ENCODE data around the gene PLCH1.
A peak's percentile ranks its signal among the peaks of the same experiment; 100 is the strongest.

The PLCH1 gene

GRCh38 chr3:155744626-155745324 is at the start of gene PLCH1:
TSS of gene PLCH1 (minus strand) at chr3:155745071. CDS start at chr3:155704224, 40,847 bp downstream.
- DNase-seq (ENCODE audit: low read depth, low spot score): peak; percentile 56

- no peak for DNase-seq (ENCODE audit: low read depth, low spot score)
Measured at GRCh38 chr3:155792532-155792931, 47.7 kb upstream of the PLCH1 start.

DNA sequence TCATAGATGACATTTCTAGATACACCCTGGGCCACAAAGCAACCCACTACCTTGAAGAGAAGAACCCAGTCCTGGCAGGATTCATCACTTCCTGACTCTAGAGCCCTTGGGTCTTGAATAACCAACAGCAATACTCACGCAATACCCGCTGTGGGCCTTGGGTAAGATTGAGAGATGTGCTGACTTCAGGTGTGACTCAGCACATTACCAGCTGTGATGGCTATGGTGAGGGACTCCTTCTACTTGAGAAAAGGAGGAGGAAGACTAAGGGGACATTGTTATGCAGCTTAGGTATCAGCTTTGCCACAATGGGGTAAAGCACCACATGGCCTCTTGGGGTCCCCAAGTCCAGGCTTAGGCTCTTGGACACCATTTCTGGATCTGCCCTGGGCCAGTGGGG is 46.3 kb upstream of the PLCH1 start:
- DNase-seq (ENCODE audit: low read depth, low spot score): no peak

- DNase-seq (ENCODE audit: low read depth, low spot score): no peak
Measured at GRCh38 chr3:155790272-155790925, 45.5 kb upstream of the PLCH1 start.

DNA sequence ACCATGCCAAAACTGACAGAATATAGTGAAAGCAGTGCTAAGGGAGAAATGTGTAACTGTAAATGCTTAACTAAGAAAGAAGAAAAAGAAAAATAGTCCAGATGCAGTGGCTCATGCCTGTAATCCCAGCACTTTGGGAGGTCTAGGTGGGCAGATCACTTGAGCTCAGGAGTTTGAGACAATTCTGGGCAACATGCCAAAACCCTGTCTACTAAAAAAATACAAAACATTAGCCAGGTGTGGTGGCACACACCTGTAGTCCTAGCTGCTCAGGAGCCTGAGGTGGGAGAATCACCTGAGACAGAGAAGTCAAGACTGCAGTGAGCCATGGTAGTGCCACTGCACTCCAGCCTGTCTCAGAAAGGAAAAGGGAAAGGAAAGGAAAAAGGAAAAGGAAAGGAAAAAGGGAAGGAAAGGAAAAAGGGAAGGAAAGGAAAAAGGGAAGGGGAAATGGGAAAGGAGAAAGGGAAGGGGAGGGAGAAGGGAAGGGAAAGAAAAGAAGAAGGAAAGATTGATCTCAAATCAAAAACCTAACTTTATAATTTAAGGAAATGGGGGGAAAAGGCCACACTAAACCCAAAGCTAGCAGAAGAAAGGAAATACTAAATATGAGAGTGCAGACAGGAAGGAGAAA is 40.9 kb upstream of the PLCH1 start:
- DNase-seq (ENCODE audit: low read depth, low spot score): no peak

DNA sequence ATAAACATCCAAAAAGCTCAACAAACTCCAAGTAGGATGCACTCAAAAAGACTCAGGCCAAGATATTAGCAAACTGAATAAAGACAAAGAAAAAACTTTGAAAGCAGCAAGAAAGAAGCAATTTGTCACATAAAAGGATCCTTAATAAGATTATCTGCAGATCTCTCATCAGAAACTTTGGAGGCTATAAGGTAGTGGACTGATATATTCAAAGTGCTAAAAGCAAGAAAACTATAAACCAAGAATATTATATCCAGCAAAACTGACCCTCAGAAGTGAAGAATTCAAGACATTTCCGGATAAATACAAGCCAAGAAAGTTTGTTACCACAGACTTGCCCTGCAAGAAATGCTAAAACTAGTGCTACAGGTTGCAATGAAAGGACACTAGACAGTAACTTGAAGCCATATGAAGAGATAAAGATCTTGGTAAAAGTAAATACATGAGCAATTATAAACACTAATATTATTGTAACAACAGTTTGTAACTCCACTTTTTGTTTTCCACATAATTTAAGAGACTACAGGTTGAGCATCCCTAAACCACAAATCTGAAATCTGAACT is 37.6 kb upstream of the PLCH1 start:
- no peak for DNase-seq (ENCODE audit: low read depth, low spot score)

- DNase-seq (ENCODE audit: low read depth, low spot score): no peak
Measured at GRCh38 chr3:155780291-155780690, 35.4 kb upstream of the PLCH1 start.

DNA sequence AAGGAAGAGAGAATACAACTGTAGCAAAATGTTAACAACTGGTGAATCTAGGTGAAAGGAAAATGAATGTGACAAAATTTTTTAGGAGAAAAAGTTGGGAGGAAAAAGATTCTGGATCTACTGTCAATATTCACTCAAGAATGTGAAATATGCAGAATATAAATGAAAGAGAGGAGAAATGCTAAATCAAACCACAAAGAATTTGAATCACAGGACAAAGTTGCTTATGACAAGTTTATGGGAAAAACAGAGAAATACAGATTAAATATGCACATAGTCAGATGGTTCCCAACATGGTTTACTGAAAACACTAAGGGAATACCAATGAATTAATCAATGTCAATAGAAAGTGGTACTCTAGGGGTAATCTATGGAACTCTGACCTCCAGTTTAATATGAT is 33.6 kb upstream of the PLCH1 start:
- DNase-seq (ENCODE audit: low read depth, low spot score): no peak

DNA sequence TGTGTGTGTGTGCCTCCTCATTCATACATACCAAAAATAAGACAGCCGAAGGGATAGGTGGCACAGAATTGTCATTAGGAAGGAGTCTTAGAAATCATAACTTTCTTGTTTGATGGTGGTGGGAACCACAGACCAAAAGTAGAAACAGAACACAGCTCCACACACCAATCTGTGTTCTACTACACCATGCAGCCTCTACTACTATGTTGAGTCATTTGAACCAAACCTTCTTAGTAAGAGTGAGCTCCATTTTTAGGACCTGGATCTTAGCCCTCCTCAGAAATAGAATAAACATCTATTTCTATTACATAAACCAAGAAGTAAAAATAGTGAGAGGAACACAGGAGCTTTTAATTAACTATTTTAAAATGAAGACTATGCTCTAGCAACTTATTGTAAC is 27.9 kb upstream of the PLCH1 start:
- no peak for DNase-seq (ENCODE audit: low read depth, low spot score)

- DNase-seq (ENCODE audit: low read depth, low spot score): no peak
Measured at GRCh38 chr3:155771126-155771525, 26.3 kb upstream of the PLCH1 start.

DNA sequence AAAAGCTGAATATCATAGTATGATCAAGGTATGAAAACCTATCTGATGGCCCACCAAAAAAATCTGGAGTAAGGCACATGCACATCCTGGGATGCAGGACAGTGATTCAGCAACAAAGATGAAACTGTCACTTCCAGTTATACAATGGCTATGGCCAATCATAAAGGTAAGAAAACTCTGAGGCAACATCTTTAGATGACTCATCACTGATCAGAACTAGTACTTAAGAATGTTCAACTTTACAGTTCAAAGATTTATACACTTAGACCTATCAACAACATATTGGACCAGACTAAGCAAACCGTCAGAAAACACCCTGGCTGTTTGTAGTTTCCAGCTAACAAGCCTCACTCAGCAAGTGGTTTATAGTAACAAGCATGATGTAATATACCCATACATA is 21.3 kb upstream of the PLCH1 start:
- no peak for DNase-seq (ENCODE audit: low read depth, low spot score)

DNA sequence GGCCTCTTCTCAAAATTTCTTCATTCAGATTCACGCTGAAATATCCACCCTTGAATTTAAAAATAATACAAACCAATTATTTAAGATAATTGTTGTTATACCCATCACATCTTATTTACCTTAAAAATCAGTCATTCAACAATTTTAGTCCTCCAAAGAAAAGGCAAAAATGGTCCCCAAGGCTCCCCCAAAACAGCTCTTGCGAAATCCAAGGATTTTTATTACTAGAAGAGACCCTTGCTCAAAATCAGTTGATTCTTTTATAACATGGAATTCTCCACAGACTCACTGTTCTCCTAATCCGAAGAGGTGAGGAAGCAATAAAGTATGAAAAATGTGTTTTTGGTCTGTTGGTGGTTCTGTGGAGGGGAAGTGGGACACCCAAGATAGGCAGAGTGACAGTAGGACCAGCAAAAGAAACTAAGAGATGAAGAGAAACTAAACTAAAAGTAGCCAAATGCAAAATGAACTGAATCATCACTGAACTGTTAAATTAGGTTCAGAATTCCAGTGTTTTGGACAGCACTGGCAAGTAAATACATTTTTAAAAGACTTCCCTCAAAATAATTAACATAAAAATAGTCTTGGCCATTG is 19.1 kb upstream of the PLCH1 start:
- no peak for DNase-seq (ENCODE audit: low read depth, low spot score)

GRCh38 chr3:155760653-155761052 is 15.8 kb upstream of the PLCH1 start:
- no peak for DNase-seq (ENCODE audit: low read depth, low spot score)

DNA sequence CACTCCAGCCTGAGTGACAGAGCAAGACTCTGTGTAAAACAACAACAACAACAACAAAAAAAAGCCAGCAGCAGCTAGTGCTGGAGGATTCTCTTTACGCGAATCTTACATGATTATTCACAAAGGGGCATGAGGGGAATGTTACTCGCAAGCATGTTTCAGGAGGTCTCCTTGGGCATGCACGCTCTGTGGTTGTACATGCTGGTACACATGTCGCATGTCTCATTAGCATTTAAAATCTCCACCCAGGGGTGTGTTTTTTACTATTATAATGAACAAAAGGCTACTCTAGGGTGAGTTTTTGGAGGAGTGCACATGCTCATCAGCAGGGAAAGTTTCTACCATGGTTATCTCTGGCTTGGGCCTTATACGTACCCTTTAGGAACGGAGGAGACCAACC is 12.7 kb upstream of the PLCH1 start:
- no peak for DNase-seq (ENCODE audit: low read depth, low spot score)

DNA sequence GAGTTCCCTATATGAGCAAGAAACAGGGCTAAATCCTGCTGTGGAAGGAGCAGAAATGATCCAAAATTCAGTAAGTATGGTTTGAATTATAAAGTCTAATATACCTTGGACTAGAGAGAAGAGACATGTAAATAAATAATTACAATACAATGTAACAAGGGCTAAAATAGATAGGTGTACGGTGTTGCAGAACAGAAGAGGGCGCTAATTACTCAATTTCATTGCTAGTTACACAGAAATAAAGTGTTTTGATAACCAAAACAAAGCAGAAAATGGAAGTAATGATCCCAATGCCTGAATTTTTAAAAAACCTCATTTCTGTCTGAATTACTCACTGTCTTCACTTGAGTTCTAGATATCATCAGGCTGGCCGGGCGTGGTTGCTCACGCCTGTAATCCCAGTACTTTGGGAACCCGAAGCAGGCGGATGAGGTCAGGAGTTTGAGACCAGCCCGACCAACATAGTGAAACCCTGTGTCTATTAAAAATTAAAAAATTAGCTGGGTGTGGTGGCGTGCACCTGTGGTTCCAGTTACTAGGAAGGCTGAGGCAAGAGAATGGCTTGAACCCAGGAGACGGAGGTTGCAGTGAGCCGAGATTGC is 8.3 kb upstream of the PLCH1 start:
- DNase-seq (ENCODE audit: low read depth, low spot score): no peak

DNA sequence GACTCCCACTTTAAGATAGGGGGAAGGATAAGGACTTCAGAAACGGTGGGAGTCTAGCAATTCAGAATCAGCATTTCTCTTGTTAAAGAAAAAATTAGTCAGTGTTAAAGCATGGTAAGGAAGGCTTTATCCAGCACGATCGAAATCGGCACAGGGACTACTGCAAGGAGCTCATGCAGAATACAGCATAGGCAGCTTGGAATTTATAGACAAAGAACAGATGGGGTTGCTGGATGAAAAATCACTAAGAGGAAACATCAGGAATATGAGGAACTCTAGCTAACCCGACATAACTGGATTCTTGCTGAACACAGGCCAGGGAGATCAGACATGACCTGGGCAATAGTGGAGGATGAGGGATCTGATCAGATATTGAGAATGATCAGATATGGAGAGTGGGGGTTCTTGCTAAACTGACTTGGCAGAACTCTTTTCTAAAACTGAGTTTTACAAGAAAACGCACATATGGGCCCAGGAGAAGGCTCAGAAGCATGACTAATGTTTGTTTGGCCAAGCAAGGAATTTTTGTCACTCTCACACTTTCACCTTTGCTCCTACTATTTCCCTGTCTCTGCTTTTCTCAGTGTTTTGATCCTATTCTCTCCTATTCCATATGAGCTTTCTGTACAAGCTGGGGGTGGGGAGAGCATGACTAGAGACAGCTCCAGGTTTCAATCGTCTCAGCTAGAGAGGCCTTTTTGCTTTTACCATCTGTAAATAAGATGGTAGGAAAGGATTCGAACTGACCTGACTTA is 3.9 kb upstream of the PLCH1 start:
- DNase-seq (ENCODE audit: low read depth, low spot score): no peak

DNA sequence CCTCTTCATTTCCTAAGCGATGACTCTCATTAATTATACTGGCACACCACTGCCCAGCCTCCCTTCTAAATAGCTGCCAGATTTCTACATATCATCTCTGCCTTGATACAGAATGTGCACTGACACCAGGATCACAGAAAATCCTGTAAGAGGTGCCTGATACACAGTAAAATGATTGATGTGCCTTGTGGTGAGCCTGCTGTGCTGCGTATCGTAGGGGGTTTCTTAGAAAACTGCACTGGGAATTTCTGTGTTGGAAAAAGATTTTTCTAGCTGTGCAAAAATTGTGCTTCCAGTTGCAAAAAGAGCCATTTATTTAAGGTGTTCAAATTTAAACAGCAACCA is 3.0 kb upstream of the PLCH1 start:
- no peak for DNase-seq (ENCODE audit: low read depth, low spot score)

DNA sequence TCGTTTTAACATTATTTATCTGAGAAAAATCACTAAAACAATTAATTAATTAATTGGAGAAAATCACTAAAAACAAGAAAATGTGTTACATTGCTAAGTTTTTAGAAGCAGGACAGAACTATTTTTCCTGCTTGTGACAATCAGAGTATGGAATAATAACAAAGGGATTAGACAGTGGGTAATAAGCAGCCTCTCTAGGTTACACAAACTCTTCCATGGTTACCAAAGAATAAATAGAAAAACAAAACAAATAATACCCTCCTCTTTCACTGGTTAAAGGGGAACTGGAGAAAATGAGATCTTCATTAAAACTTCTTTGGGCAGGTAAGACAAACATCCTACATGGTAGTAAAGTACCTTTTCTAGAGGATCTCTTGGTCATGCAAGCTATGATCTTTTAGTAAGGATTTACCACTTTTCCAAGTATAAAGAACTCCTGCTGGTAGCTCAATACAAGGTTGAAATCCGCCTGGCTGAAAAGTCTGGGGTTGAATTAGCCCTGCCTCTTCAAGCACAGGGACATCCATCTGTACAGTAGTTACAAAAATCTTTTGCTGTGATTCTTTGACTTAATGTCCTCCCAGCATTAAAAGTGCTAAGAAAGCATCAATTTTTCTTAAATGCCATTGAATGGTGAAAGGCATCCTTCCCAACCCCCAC is 2.5 kb upstream of the PLCH1 start:
- DNase-seq (ENCODE audit: low read depth, low spot score): no peak

DNA sequence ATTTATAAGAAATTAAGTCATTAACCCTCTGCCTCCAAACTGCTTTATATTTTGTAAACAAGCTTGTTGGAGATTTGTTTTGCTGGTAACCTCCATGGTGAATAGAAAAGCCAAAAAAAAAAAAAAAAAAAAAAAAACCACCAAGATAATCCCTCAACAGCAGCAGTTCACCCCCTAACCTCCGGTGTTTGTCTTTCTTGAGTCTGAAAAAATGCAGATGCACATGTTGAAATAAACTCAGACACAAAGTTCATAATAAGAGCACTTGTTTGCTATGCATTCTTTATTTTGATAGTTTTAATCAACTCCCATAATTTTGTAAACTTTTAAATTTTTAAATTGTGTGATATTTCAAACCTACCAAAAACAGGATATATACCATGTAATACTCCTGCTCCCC is 1.8 kb upstream of the PLCH1 start:
- no peak for DNase-seq (ENCODE audit: low read depth, low spot score)

DNA sequence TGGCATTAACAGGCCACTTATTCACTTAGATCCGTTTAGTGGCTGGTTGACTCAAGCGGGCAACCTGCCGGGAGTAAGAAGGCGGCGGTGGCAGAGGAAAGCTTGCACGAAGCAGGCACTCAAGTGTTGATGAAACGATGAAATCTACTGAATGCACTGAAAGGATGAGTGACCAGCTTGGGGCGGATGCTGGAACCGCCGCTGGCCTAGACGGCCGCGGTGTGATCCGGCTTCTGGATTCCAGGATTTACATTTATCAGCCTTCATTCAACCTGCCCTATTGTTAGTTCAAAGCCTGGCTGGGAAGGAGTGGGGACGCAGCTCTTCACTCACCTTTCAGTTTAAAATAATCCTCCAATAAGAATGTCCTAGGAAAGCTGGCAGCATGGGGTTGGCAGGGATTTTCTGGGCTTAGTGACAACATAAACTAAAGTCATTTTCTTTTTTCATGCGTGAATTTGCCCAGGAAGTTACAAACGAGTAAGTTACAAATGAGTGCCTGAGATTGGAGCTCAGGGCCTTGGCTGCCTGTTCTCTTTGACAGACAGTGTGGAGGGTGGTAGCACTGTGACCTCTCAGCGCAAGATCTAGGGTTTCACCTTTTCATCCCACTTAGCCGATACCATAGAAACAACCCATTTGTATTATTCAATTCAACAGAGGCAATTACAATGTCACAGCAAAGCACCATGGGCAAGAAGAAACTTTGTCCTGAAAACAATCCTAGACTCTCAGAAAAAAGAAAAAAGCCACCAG is 1.1 kb upstream of the PLCH1 start:
- peak; percentile 70 for DNase-seq (ENCODE audit: low read depth, low spot score)
